ENCODE data around the gene TARBP2. TPM values are rescaled to one million over a fixed set of nuclear protein-coding genes. Genes with fewer than 3 reads are reported as not detected.
A peak's percentile ranks its signal among the peaks of the same experiment; 100 is the strongest.
"Not testable (repeated sequence)": the region's sequence is repeated elsewhere in the genome, so short reads cannot be mapped to it uniquely, and the experiment has no call there.

Gene TARBP2
- total RNA-seq, 4 donors from 2014 or later = 19.5 to 25.9 (median 22.7) TPM

- H3K36me3 ChIP-seq = peaks cover 17 to 100% (median 69%) of the 10 kb centered on the region in 3 donors
- H3K4me3 ChIP-seq = no peak overlapping the region
- H3K4me1 ChIP-seq = peaks cover 0 to 75% (median 22%) of the 10 kb centered on the region in 3 donors
Measured at GRCh38 chr12:53474819-53475218, 26.3 kb upstream of the TARBP2 start.

DNA sequence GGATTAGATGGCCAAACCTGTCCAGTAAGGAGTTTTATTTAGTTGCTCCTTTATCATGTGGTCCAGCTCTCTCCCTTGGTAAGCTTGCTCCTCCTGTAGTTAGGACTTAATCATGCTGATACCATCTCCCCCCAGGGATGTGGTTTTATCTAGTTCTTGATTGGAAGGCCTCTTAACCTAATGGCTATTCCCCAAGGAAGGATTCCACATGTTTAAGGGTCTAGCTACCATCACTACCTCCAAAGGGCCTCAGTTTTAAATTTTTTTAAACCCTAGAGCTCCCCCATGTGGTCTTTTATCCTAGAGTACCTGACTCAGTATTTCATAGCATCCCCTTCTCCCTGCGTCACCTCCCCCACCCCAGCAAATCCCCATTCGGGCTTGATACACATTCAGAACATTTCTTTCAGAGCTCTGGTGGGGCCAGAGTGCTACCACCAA lies 24.3 kb upstream of the TARBP2 start:
- Histone ChIP-seq H3K9me3 (no peaks in the 10 kb centered on the region), H3K27ac (no peak overlapping the region), H3K27me3 (no peaks in the 10 kb centered on the region), H3K36me3 (peaks cover 17 to 100% (median 66%) of the 10 kb centered on the region in 3 donors), H3K4me3 (no peak overlapping the region), H3K4me1 (peaks cover 0 to 94% (median 40%) of the 10 kb centered on the region in 3 donors)
- 61 to 62% methylated on average over 2 of the region's 2 CpGs for WGBS, 2 donors
- intact Hi-C loops (cut with DNase I) = no loop called here
- no peak for DNase-seq
- no peak for TF ChIP-seq POLR2A (IDR thresholded peaks at IDR 0.05)
- peak in 2 of 6 experiments; percentile 23 to 27 for TF ChIP-seq CTCF (IDR thresholded peaks at IDR 0.05)

More at GRCh38 chr12:53474819-53475218, 26.3 kb upstream of the TARBP2 start:
- WGBS, 2 donors = 78 to 79% methylated on average over 12 to 13 of the region's 13 CpGs
- TF ChIP-seq CTCF (IDR thresholded peaks at IDR 0.05) = no peak
- TF ChIP-seq POLR2A (IDR thresholded peaks at IDR 0.05) = no peak
- DNase-seq = no peak
- H3K27ac ChIP-seq = peak overlapping the region in 1 of 4 donors; percentile 9
- intact Hi-C loops (cut with DNase I) = no loop called here
- no peaks in the 10 kb centered on the region for H3K9me3 ChIP-seq
- H3K27me3 ChIP-seq = no peaks in the 10 kb centered on the region

DNA sequence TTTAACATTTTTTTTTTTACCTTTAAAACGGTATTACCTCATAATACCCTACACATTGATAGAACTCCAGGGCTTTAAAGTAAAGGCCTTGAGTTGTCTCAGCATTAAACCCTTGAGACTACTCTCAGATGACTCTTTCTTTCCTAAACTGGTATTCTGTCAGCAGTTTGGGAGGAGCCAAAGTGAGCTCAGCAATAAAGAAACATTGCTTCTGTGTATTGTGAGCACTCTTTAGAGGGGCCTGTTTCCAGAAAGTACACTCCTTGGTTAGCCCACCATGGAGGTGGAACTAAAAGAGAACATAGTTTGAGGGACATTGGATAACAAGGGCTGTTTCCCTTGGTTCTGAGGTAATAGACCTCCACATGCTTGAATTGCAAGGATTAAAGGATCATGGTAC lies 22.2 kb upstream of the TARBP2 start:
- Histone ChIP-seq H3K27me3 (no peaks in the 10 kb centered on the region), H3K4me1 (peaks cover 8 to 96% (median 55%) of the 10 kb centered on the region in 3 donors), H3K27ac (peak overlapping the region in 2 of 4 donors; percentile 27 to 29), H3K36me3 (peaks cover 15 to 100% (median 61%) of the 10 kb centered on the region in 3 donors), H3K9me3 (no peaks in the 10 kb centered on the region), H3K4me3 (no peak overlapping the region)
- 36 to 39% methylated on average over 1 of the region's 1 CpG for WGBS, 2 donors
- TF ChIP-seq CTCF (IDR thresholded peaks at IDR 0.05) = no peak
- no peak for TF ChIP-seq POLR2A (IDR thresholded peaks at IDR 0.05)
- DNase-seq = no peak
- intact Hi-C loops (cut with DNase I) = no loop called here

- Histone ChIP-seq H3K9me3 (no peaks in the 10 kb centered on the region), H3K4me3 (no peak overlapping the region), H3K4me1 (peaks cover 8 to 92% (median 51%) of the 10 kb centered on the region in 3 donors), H3K27ac (peak overlapping the region in 1 of 4 donors; percentile 29), H3K36me3 (peaks cover 10 to 100% (median 56%) of the 10 kb centered on the region in 3 donors), H3K27me3 (no peaks in the 10 kb centered on the region)
- DNase-seq = no peak
- intact Hi-C loops (cut with DNase I) = no loop called here
- WGBS, 2 donors = 63 to 72% methylated on average over 5 of the region's 5 CpGs
- TF ChIP-seq CTCF (IDR thresholded peaks at IDR 0.05) (no peak), POLR2A (IDR thresholded peaks at IDR 0.05) (no peak)
Measured at GRCh38 chr12:53479331-53479730, 21.8 kb upstream of the TARBP2 start.

GRCh38 chr12:53480491-53481442 lies 20.3 kb upstream of the TARBP2 start:
- peaks cover 8 to 78% (median 47%) of the 10 kb centered on the region in 3 donors for H3K4me1 ChIP-seq

GRCh38 chr12:53481458-53481857 lies 19.6 kb upstream of the TARBP2 start:
- 53 to 55% methylated on average over 6 of the region's 6 CpGs for WGBS, 2 donors
- Histone ChIP-seq H3K27ac (peak overlapping the region in 3 of 4 donors; percentile 13 to 38 (median 34)), H3K4me1 (peaks cover 8 to 71% (median 47%) of the 10 kb centered on the region in 3 donors), H3K36me3 (peaks cover 8 to 100% (median 53%) of the 10 kb centered on the region in 3 donors)
- intact Hi-C loops (cut with DNase I); H3K27me3 ChIP-seq; H3K4me3 ChIP-seq; H3K9me3 ChIP-seq; DNase-seq: not testable (repeated sequence)

More at GRCh38 chr12:53480491-53481442, 20.3 kb upstream of the TARBP2 start:
- DNase-seq = no peak
- 59 to 64% methylated on average over 12 of the region's 12 CpGs for WGBS, 2 donors
- H3K4me3 ChIP-seq = no peak overlapping the region
- TF ChIP-seq CTCF (IDR thresholded peaks at IDR 0.05) = no peak
- no peak for TF ChIP-seq POLR2A (IDR thresholded peaks at IDR 0.05)
- H3K9me3 ChIP-seq = no peaks in the 10 kb centered on the region
- intact Hi-C loops (cut with DNase I) = no loop called here
- peak overlapping the region; percentile 8 to 38 (median 35) for H3K27ac ChIP-seq
- peaks cover 7 to 100% (median 52%) of the 10 kb centered on the region in 3 donors for H3K36me3 ChIP-seq
- no peaks in the 10 kb centered on the region for H3K27me3 ChIP-seq
